Hepatocyte (in vitro differentiated cells): Measurements from ENCODE around the gene SLC9A8.

ENCODE experiments used
- CTCF ChIP-seq: fragments of 200-600 bp; sonication (generic); IDR thresholded peaks from 2 replicates; pipeline ENCODE4 v1.5.1; 2016; ENCODE audit warnings: antibody characterized with exemption, mild to moderate bottlenecking; ENCODE audit not compliant: poor library complexity
- EZH2 ChIP-seq: fragments of 200-600 bp; sonication (generic); IDR thresholded peaks from 2 replicates; pipeline ENCODE4 v1.6.1; 2016; ENCODE audit warnings: antibody characterized with exemption, mild to moderate bottlenecking, borderline replicate concordance

- TF ChIP-seq CTCF (no peak), EZH2 (no peak)
Observed at GRCh38 chr20:49850463-49851230, 38.0 kb downstream of the SLC9A8 start.
